ENCODE results near the gene EGLN1.
"Not testable (repeated sequence)": the region's sequence is repeated elsewhere in the genome, so short reads cannot be mapped to it uniquely, and the experiment has no call there.

The EGLN1 gene

GRCh38 chr1:231374394-231374793 lies 47.7 kb downstream of the EGLN1 start:
- no peak for FAIRE-seq
- no peak for DNase-seq (ENCODE audit: extremely low spot score, insufficient read length, low read depth)

GRCh38 chr1:231372501-231372900 lies 49.6 kb downstream of the EGLN1 start:
- no peak for FAIRE-seq
- DNase-seq (ENCODE audit: extremely low spot score, insufficient read length, low read depth), result no peak

DNA sequence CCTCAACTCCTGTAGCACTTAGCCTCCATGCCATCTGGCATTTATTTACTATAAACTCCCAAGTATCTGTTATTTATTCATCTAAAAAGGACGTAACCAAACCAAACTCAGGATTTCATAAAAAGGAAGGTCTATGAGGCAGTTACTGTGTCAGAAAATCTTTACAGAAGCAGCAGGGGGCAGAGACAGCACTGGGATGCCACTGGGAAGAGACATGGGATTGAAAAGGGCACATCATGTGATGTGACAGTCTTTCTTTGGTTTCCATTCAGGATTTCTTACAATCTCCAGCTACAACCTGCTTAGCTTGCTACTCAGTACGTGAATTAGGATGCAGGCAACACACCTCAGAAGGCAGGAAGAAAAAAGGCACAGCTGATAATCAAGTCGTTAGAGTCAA lies 52.8 kb downstream of the EGLN1 start:
- DNase-seq (ENCODE audit: extremely low spot score, insufficient read length, low read depth) (no peak), FAIRE-seq (no peak)

DNA sequence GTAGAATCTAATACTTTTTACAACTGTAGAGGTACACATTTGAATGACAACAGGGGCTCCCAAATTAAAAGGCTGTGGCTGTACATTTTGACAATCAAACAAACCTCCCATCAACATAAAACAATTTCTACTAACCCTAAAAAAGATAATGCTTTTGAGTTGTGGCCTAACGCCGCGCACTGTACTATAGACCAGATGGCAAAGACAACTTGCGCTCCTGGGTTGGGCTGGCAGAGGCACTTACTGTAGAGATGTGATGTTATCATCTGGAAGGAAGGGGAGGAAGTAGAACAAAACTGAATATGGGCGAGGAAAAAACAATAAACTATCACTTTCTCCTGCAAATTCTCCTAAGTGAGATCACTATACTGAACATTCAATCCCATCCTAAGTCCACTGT lies 57.9 kb downstream of the EGLN1 start:
- no peak for FAIRE-seq
- no peak for DNase-seq (ENCODE audit: extremely low spot score, insufficient read length, low read depth)

GRCh38 chr1:231363624-231364023 lies 58.5 kb downstream of the EGLN1 start:
- FAIRE-seq (no peak), DNase-seq (ENCODE audit: extremely low spot score, insufficient read length, low read depth) (no peak)

- FAIRE-seq, result no peak
These were observed 59.8 kb downstream of the EGLN1 start for GRCh38 chr1:231362325-231362724.

DNA sequence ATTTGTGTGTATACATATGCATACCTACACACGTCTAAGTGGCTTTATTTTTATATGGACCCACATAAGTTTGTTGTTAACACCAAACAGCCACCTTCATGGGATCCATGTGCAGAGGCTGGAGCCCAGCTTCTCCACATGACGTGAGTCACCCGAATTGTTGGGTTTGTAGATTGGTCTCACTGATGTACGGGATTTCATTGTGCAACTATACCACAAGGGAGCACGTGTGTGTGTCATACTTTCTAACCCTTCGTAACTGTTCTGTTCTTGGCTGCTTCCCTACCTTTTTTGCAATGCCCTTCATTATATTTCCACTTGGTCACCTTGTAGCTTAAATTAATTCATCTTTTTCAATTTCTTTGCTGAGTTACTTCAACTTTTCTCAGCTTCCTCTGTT lies 63.0 kb downstream of the EGLN1 start:
- DNase-seq (ENCODE audit: extremely low spot score, insufficient read length, low read depth) (no peak), FAIRE-seq (no peak)

More at GRCh38 chr1:231362325-231362724, 59.8 kb downstream of the EGLN1 start:
- DNase-seq (ENCODE audit: extremely low spot score, insufficient read length, low read depth), result no peak

- DNase-seq (ENCODE audit: extremely low spot score, insufficient read length, low read depth) (peak; percentile 26), FAIRE-seq (peak; percentile 87)
These were observed 64.2 kb downstream of the EGLN1 start for GRCh38 chr1:231357831-231358354.

GRCh38 chr1:231357187-231357772 lies 64.8 kb downstream of the EGLN1 start:
- no peak for DNase-seq (ENCODE audit: extremely low spot score, insufficient read length, low read depth)
- FAIRE-seq, result no peak

- FAIRE-seq, result no peak
These were observed 66.9 kb downstream of the EGLN1 start for GRCh38 chr1:231355171-231355570.

GRCh38 chr1:231354330-231355020 lies 67.6 kb downstream of the EGLN1 start:
- FAIRE-seq (no peak), DNase-seq (ENCODE audit: extremely low spot score, insufficient read length, low read depth) (no peak)

More at GRCh38 chr1:231355171-231355570, 66.9 kb downstream of the EGLN1 start:
- no peak for DNase-seq (ENCODE audit: extremely low spot score, insufficient read length, low read depth)

GRCh38 chr1:231353086-231353485 lies 69.0 kb downstream of the EGLN1 start:
- DNase-seq (ENCODE audit: extremely low spot score, insufficient read length, low read depth), result no peak
- no peak for FAIRE-seq

DNA sequence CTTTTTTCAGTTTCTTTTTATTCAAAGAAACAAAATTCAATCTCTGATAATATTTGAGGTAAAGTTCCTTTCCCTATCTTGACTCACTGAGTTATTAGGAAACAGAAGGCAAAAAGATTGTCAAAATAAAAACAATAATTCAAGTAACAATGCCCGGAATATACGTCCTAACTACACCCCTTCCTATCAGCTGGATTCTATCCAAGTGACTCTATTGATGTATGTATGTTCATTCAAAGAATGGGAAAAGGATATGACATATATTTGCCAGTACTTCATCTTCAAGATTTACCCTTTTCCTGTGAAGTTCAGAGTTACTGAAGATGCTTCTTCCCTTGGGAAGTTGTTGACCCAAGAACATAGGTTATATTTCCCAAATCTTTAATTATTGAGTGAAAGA lies 70.3 kb downstream of the EGLN1 start:
- FAIRE-seq, result no peak
- DNase-seq (ENCODE audit: extremely low spot score, insufficient read length, low read depth), result no peak

GRCh38 chr1:231348856-231349255 lies 73.2 kb downstream of the EGLN1 start:
- not testable (repeated sequence) for FAIRE-seq; DNase-seq (ENCODE audit: extremely low spot score, insufficient read length, low read depth)

DNA sequence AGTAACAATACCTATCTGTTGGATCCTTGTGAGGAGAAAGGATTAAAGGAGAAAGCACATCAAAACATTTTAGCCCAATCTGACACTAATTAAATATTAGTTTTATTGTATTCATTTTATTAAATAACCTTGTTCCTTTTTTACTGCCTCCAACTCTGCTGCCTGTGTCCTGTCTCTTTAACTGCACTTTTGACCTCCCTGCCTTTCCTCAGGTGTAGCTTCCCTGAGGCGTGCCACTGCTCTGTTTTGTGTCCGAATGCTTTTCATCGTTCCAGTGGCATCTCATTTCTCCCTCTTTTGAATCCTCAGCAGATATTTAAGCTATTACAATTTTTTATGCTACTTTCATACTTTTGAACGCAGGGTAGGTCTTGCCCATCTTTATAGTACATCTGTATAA lies 73.6 kb downstream of the EGLN1 start:
- DNase-seq (ENCODE audit: extremely low spot score, insufficient read length, low read depth), result no peak
- FAIRE-seq, result no peak

DNA sequence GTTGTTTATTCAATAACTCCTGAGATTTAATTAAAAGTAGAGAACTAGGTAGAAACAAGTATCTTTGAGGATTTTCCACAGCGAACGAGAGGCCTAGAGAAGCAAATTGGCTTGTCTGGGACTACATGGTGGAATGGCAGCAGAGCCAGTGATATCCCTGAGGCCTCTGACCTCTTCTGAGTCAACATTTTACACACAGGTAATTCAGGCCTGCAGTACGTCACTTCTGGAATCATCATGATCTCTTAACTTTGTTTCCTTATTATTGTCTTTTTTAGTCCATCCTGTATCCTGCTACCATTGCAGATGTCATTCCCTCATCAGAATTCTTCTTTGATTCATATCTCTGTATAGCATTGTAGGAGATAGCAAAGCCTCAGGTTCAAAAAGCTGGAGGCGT lies 74.1 kb downstream of the EGLN1 start:
- no peak for FAIRE-seq
- DNase-seq (ENCODE audit: extremely low spot score, insufficient read length, low read depth), result no peak

DNA sequence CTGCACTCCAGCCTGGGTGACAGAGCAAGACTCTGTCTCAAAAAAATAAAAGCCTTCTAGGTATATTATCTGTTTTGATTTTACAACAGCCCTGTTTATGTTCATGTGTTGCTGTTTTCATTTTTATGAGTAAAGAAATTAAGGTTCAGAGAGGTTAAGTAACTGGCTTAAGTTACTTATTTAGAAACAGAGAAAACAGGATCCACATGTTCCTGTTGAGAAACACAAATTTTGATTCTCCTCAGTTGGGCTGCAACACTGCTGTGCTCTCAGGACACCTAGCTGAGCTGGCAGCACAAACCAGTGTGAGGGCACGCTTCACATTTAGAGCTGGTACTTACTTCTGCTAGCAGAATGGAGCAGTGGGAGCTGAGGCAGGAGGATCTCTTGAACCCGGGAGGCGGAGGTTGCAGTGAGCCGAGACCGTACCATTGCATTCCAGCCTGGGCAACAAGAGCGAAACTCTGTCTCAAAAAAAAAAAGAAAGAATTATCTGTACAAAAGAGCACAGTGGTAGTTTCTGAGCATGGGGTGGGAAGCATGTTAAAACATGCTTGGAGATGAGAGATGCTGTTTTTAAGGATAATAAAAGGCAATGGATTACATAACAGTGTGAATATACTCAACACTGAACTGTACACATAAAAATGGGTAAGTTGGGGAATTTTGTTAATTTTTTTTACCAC lies 81.6 kb downstream of the EGLN1 start:
- FAIRE-seq (no peak), DNase-seq (ENCODE audit: extremely low spot score, insufficient read length, low read depth) (no peak)

DNA sequence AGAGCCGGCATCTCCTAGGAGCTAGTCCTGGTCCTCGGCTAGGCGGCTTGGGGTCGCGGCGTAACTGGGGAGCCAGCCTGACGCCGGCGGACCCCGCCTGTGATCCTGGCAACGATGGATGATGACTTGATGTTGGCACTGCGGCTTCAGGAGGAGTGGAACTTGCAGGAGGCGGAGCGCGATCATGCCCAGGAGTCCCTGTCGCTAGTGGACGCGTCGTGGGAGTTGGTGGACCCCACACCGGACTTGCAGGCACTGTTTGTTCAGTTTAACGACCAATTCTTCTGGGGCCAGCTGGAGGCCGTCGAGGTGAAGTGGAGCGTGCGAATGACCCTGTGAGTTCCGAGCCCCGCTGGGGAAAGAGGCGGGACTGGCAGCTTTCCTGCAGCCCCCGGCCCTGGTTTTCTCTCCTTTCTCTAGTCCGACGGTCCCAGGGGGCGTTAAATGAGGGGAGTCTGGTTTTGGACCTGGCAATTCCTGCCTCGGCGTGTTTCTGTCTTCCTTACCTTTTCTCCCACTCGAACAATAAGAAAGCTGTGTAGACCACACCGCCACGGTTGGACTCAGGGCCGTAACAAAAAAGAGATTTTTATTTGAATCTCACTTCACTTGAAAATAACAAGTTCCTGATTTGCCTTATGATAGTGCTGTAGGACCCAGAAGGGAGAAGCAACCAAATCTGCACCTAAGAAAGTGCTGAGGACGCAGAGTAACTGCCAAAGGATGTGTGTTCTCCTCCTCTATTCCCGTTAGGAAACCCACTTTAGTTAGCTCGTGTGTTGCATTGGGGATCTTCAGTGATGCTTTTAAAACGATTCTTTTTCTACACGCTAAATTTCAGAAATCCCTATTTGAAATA lies 83.6 kb downstream of the EGLN1 start, which contains the start of gene SPRTN:
TSS of gene SPRTN (plus strand) at position 24 of the 859 bp plus-strand sequence. CDS start at position 115, 91 bp downstream.
- peak; percentile 84 for DNase-seq (ENCODE audit: extremely low spot score, insufficient read length, low read depth)
- no peak for FAIRE-seq

GRCh38 chr1:231337472-231338269 lies 84.4 kb downstream of the EGLN1 start, which contains the start of gene EXOC8:
Gene EXOC8 (minus strand): TSS chr1:231337852. CDS start chr1:231337745, 107 bp downstream.
- DNase-seq (ENCODE audit: extremely low spot score, insufficient read length, low read depth), result peak; percentile 96
- FAIRE-seq, result peak; percentile 96
